ENCODE results near the gene GRM8.
"Not testable (repeated sequence)": the region's sequence is repeated elsewhere in the genome, so short reads cannot be mapped to it uniquely, and the experiment has no call there.

The GRM8 gene

DNA sequence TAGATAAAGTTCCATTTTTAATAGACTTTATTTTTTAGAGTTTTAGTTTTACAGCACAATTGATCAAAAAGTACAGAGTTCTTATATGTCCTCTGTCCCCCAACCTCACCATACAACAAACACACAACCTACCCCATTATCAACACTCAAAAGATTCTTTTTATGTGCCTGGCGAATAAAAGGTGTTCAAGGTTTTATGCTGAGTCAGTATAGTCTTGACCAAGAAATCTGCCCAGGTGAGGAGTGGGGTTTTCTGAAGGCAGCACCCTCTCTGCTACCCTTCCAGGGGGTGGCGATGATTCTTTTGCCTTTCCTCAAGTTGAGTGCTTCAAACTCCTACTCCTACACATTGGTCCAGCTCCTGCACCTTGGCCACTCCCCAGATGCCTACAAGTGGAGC lies 222.9 kb downstream of the GRM8 start:
- no peak for DNase-seq (ENCODE audit: low read depth)

- DNase-seq (ENCODE audit: low read depth), result no peak
Measured at GRCh38 chr7:127021857-127022256, 230.9 kb downstream of the GRM8 start.

- DNase-seq (ENCODE audit: low read depth), result no peak
Measured at GRCh38 chr7:127021019-127021738, 231.6 kb downstream of the GRM8 start.

GRCh38 chr7:127018889-127019288 lies 233.9 kb downstream of the GRM8 start:
- DNase-seq (ENCODE audit: low read depth), result no peak

GRCh38 chr7:127017196-127017595 lies 235.5 kb downstream of the GRM8 start:
- DNase-seq (ENCODE audit: low read depth), result no peak

GRCh38 chr7:127000725-127001124 lies 252.0 kb downstream of the GRM8 start:
- DNase-seq (ENCODE audit: low read depth), result no peak

GRCh38 chr7:126996659-126997058 lies 256.1 kb downstream of the GRM8 start:
- no peak for DNase-seq (ENCODE audit: low read depth)

GRCh38 chr7:126993626-126994213 lies 259.0 kb downstream of the GRM8 start:
- DNase-seq (ENCODE audit: low read depth), result no peak

DNA sequence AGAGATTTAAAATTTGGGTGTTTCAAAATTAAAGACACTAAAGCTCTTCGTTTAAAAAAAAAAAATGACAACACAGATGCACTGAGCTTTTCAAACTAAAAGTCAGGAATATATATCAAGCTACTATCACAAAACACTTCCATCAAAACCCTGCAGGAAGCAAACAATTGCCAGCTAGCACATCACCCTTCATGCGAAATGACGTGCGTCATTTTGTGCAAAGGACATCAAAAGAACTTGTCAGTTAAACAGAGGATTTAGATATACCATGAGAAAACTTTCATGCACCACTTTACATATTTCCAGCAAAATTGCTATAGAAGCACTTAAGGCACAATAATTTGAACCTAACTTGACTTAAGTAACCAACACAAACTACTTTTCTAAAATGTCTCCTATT lies 264.7 kb downstream of the GRM8 start:
- no peak for DNase-seq (ENCODE audit: low read depth)

- DNase-seq (ENCODE audit: low read depth), result no peak
Measured at GRCh38 chr7:126979722-126980121, 273.0 kb downstream of the GRM8 start.

- no peak for DNase-seq (ENCODE audit: low read depth)
Measured at GRCh38 chr7:126978865-126979264, 273.9 kb downstream of the GRM8 start.

DNA sequence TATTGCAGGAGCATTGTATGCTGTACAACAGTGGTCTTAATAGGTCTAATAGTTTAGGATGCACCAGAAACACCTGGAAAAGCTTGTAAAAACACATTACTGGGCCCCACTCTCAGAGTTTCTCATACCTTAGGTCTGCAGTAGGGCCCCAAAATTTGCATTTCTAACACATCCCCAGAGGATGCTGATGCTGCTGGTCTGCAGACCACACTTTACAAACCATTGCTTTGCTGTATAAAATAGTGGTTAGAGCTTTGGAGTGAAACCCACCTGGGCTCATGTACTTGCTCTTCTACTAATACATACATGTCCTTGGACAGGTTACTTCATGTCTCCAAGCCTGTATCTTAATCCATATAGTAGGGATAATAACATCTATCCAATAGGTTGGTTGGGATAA lies 279.7 kb downstream of the GRM8 start:
- no peak for DNase-seq (ENCODE audit: low read depth)

- no peak for DNase-seq (ENCODE audit: low read depth)
Measured at GRCh38 chr7:126972571-126972970, 280.2 kb downstream of the GRM8 start.

DNA sequence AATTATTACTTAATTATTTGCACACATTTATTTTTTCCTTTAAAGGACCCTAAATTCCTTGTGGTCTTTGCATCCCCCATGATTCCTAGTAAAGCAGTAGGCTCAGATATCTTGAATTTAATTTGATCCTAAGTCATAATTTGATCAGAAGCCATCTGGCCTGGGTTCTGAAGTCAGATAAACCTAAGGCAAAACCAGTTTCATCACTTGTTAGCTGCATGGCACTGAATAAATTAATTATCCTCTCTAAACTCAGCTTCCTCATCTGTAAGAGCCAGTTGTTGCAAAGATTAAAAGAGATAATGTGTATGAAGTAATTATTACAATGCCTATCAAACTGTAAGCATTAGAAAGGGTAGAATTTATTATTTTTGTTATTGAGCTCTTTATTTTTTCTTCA lies 293.1 kb downstream of the GRM8 start:
- no peak for DNase-seq (ENCODE audit: low read depth)

DNA sequence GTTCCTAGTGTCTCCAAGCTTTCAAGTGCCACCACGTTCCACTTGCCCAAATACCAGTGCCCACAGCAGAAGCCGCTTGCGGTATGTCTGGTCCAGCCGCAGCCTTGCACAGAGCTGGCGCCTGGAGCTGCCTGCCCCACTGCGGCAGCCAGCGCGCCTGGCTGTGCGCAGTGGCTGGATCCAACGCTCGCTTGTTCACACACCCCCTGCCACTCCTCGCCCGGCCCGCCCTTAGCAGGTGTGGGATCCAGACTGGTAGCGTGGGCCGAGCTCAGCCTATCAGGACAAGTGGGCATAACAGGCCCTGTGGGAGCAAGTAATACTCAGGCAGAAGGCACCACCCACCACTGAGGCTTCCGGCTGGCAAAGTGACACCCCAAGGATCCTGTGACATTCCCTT lies 294.4 kb downstream of the GRM8 start:
- no peak for DNase-seq (ENCODE audit: low read depth)

- DNase-seq (ENCODE audit: low read depth), result no peak
Measured at GRCh38 chr7:126957443-126957842, 295.3 kb downstream of the GRM8 start.

GRCh38 chr7:126953461-126953860 lies 299.3 kb downstream of the GRM8 start:
- no peak for DNase-seq (ENCODE audit: low read depth)

- no peak for DNase-seq (ENCODE audit: low read depth)
Measured at GRCh38 chr7:126948664-126949063, 304.1 kb downstream of the GRM8 start.

DNA sequence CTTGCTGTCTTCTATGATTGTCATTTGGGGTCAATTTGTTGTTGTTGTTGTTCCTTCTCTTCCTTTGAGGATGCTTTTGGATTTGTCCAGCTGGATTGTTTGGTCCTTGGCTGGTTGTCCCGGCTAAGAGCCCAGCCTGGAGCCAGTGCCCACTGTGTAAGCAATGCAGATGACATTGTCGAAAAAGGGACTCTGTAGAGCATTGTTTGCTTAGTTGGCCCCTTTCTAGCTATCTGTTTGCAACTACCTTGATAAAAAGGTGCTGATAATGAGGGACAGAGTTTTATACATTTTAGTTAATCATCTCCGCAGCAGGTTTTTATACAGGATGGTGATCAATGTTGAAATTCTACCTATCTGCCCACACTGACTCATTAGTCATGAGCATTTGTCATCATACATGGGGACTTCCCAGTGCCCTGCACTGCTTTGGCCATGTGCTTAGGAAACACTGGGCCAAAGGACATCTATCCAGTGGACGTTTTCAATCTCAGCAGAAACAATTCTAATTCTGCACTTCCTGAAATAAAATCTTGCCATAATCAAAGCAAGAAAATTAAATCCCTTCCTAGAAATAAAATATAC lies 311.9 kb downstream of the GRM8 start:
- no peak for DNase-seq (ENCODE audit: low read depth)

- no peak for DNase-seq (ENCODE audit: low read depth)
Measured at GRCh38 chr7:126937171-126937570, 315.6 kb downstream of the GRM8 start.

DNA sequence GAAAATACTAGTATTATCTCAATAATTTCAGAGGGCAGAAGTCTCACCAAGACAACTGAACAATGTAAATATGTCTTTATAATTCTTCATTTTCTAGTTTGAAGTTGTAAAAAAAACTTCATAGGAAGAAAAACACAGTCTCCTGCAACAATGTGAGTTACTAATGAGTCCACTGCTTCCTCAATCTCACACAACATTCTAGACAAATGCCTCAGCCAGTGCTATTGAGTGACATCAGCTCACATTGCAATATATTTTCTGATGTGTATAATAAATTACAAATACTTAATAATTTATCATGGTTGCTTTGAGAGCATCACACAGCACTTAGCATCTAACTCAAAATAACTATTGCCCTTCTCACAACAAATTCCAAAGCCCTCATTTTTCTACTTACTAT lies 321.2 kb downstream of the GRM8 start:
- no peak for DNase-seq (ENCODE audit: low read depth)

GRCh38 chr7:126930166-126930565 lies 322.6 kb downstream of the GRM8 start:
- no peak for DNase-seq (ENCODE audit: low read depth)

DNA sequence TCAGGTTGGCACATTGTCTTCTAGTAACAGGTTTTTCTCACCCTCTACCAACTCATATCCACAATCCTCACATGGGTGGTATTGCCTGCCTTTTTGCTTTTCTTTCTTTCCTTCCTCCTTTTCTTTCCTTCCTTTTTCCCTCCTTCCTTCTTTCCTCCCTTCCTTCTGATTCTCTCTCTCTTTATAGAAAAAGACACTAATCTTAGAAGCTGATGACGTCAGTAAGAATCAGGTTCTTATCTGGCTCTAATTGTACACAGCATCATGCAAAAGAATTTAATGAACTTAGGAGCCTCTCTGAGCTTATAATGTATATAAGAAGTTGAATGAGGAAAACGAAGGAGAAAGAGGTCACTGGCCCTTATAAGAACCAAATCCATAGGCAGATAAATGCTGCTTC lies 328.3 kb downstream of the GRM8 start:
- no peak for DNase-seq (ENCODE audit: low read depth)

DNA sequence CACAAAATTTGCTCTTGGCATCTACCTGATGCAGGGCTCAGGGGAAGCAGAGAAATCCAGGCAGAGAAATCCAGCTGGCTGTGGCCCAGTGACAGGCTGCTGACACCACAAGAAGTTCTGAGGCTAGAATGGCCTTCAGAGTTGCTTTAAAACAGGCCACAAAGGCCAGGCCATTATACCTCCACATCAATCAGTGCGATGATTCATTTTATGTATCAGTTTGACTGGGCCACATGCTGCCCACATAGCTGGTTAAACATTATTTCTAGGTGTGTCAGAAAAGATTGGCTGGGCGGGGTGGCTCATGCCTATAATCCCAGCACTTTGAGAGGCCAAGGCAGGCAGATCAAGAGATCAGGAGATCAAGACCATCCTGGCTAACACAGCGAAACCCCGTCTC lies 341.1 kb downstream of the GRM8 start:
- DNase-seq (ENCODE audit: low read depth), result not testable (repeated sequence)
